HFFc6 (cell line): ENCODE results near the gene IGSF9. TPM values are rescaled to one million over a fixed set of nuclear protein-coding genes. Genes with fewer than 3 reads are reported as not detected.

Experiments used
- DNase-seq: peaks from one replicate; pipeline ENCODE4 v3.0.0-alpha.2; 2018
- H3K27ac Mint-ChIP-seq: 2 replicates; pipeline ENCODE4 v1.8.0; 2020; ENCODE audit warnings: mild to moderate bottlenecking, mixed read lengths
- H3K27me3 Mint-ChIP-seq: 2 replicates; pipeline ENCODE4 v1.8.0; 2021; ENCODE audit warnings: mild to moderate bottlenecking, moderate library complexity, mixed read lengths; ENCODE audit not compliant: insufficient read depth
- H3K36me3 Mint-ChIP-seq: 2 replicates; pipeline ENCODE4 v1.8.0; 2021; ENCODE audit warnings: low read depth, mixed read lengths
- H3K4me1 Mint-ChIP-seq: 2 replicates; pipeline ENCODE4 v1.8.0; 2020; ENCODE audit warnings: low read depth, mixed read lengths
- H3K4me3 Mint-ChIP-seq: 2 replicates; pipeline ENCODE4 v1.8.0; 2020; ENCODE audit warnings: mild to moderate bottlenecking, moderate library complexity, mixed read lengths
- H3K9me3 Mint-ChIP-seq: 2 replicates; pipeline ENCODE4 v1.8.0; 2020; ENCODE audit warnings: mild to moderate bottlenecking, mixed read lengths
- CTCF ChIP-seq: fragments of 200-600 bp; sonication (generic); IDR thresholded peaks from 2 replicates; pipeline ENCODE4 v1.5.0; 2021; ENCODE audit warnings: antibody characterized with exemption, mild to moderate bottlenecking
- total RNA-seq, 6 experiments: library from RNA; stranded (reverse); fragmentation: NEBNext Ultra II Directional; extraction: Animal tissue kit (Norgen Biotek cat#: 25700); gene quantifications; 2 replicates in 1 of 6; 3 replicates in 5 of 6; pipeline ENCODE4 v1.2.3, GENCODE V29; 2021

Gene IGSF9
- total RNA-seq, 6 experiments from 2014 or later: not detected

GRCh38 chr1:159889821-159890252 lies 55.6 kb downstream of the IGSF9 start:
- Mint-ChIP-seq H3K27ac (peak overlapping the region; percentile 87), H3K27me3 (peaks cover 2% of the 10 kb centered on the region; the same call in 1 of the 2 replicates), H3K4me3 (peak overlapping the region; percentile 61), H3K9me3 (no peaks in the 10 kb centered on the region), H3K4me1 (peaks cover 31% of the 10 kb centered on the region), H3K36me3 (peaks cover 6% of the 10 kb centered on the region)
- peak; percentile 91 for DNase-seq
- no peak for TF ChIP-seq CTCF

GRCh38 chr1:159889202-159889601 lies 56.2 kb downstream of the IGSF9 start:
- no peak overlapping the region for H3K4me3 Mint-ChIP-seq
- peaks cover 31% of the 10 kb centered on the region for H3K4me1 Mint-ChIP-seq
- no peak for DNase-seq
- peaks cover 2% of the 10 kb centered on the region; the same call in 1 of the 2 replicates for H3K27me3 Mint-ChIP-seq
- H3K36me3 Mint-ChIP-seq: peaks cover 12% of the 10 kb centered on the region
- no peaks in the 10 kb centered on the region for H3K9me3 Mint-ChIP-seq
- peak overlapping the region; percentile 87 for H3K27ac Mint-ChIP-seq
- no peak for TF ChIP-seq CTCF

GRCh38 chr1:159884296-159884695 lies 61.1 kb downstream of the IGSF9 start:
- Mint-ChIP-seq H3K9me3 (no peaks in the 10 kb centered on the region), H3K36me3 (peaks cover 12% of the 10 kb centered on the region), H3K27ac (no peak overlapping the region), H3K4me1 (peaks cover 10% of the 10 kb centered on the region), H3K27me3 (peaks cover 2% of the 10 kb centered on the region; the same call in 1 of the 2 replicates), H3K4me3 (no peak overlapping the region)
- TF ChIP-seq CTCF: no peak
- DNase-seq: no peak

GRCh38 chr1:159883134-159883533 lies 62.3 kb downstream of the IGSF9 start:
- Mint-ChIP-seq H3K27ac (no peak overlapping the region), H3K4me3 (no peak overlapping the region), H3K9me3 (no peaks in the 10 kb centered on the region), H3K36me3 (peaks cover 18% of the 10 kb centered on the region), H3K4me1 (0 out of 2 replicates have a peak, but pooled peaks cover 1% of the 10 kb centered on the region), H3K27me3 (peaks cover 2% of the 10 kb centered on the region; the same call in 1 of the 2 replicates)
- no peak for DNase-seq
- no peak for TF ChIP-seq CTCF

- peaks cover 2% of the 10 kb centered on the region; the same call in 1 of the 2 replicates for H3K27me3 Mint-ChIP-seq
- no peak for TF ChIP-seq CTCF
- H3K9me3 Mint-ChIP-seq: no peaks in the 10 kb centered on the region
- peaks cover 15% of the 10 kb centered on the region for H3K36me3 Mint-ChIP-seq
- H3K27ac Mint-ChIP-seq: no peak overlapping the region
- peak; percentile 48 for DNase-seq
- no peaks in the 10 kb centered on the region for H3K4me1 Mint-ChIP-seq
- H3K4me3 Mint-ChIP-seq: no peak overlapping the region
Measured at GRCh38 chr1:159882527-159882862, 62.9 kb downstream of the IGSF9 start.
